HL-60 (cell line): ENCODE results near the gene ELMOD3.

Experiments
- DNase-seq, 2 experiments: peaks; one replicate each; pipeline ENCODE4 v3.0.0-alpha.2; 2010 to 2020; ENCODE audit warnings: low read depth in 1 of 2, low spot score in 1 of 2
- H3K27ac ChIP-seq: fragments of 250-450 bp; sonication (Bioruptor Pico); replicated peaks from 2 replicates; pipeline ENCODE4 v1.5.1; 2020; ENCODE audit warnings: mild to moderate bottlenecking, moderate library complexity
- H3K27me3 ChIP-seq: fragments of 250-450 bp; sonication (Bioruptor Pico); 2 replicates; pipeline ENCODE4 v1.5.1; 2021; ENCODE audit warnings: mild to moderate bottlenecking, moderate library complexity; ENCODE audit not compliant: insufficient read depth, poor library complexity, severe bottlenecking
- H3K4me3 ChIP-seq: replicated peaks from 2 replicates; pipeline ENCODE4 v1.5.1; 2011; ENCODE audit warnings: mild to moderate bottlenecking, control low read depth, low read length; ENCODE audit not compliant: insufficient read depth
- CTCF ChIP-seq: IDR thresholded peaks from one replicate; pipeline ENCODE4 v1.5.1; 2011; ENCODE audit warnings: low read length, control low read depth, inconsistent platforms; ENCODE audit not compliant: insufficient read depth
- GABPA ChIP-seq: IDR thresholded peaks from 2 replicates; pipeline ENCODE4 v1.6.1; 2012; ENCODE audit warnings: low read depth
- POLR2AphosphoS5 ChIP-seq: IDR thresholded peaks from 2 replicates; pipeline ENCODE4 v1.6.1; 2012; ENCODE audit warnings: low read depth
- REST ChIP-seq: IDR thresholded peaks from 2 replicates; pipeline ENCODE4 v1.6.1; 2012; ENCODE audit warnings: low read depth; ENCODE audit not compliant: insufficient replicate concordance
- SPI1 ChIP-seq: IDR thresholded peaks from 2 replicates; pipeline ENCODE4 v1.6.1; 2012; ENCODE audit warnings: low read depth, mild to moderate bottlenecking, borderline replicate concordance

ELMOD3 gene

GRCh38 chr2:85367180-85367579, 12.6 kb downstream of the ELMOD3 start:
- no peak overlapping the region for H3K4me3 ChIP-seq
- no peak for TF ChIP-seq POLR2AphosphoS5
- TF ChIP-seq SPI1: no peak
- no peak for TF ChIP-seq GABPA
- DNase-seq: no peak
- no peak overlapping the region for H3K27ac ChIP-seq
- H3K27me3 ChIP-seq: no peaks in the 10 kb centered on the region

- no peak for DNase-seq
- H3K27ac ChIP-seq: no peak overlapping the region
- no peak for TF ChIP-seq GABPA
- no peak for TF ChIP-seq SPI1
- no peak for TF ChIP-seq CTCF
- no peak for TF ChIP-seq POLR2AphosphoS5
- TF ChIP-seq REST: no peak
- no peak overlapping the region for H3K4me3 ChIP-seq
- no peaks in the 10 kb centered on the region for H3K27me3 ChIP-seq
These were observed 14.4 kb downstream of the ELMOD3 start for GRCh38 chr2:85368921-85369320.

GRCh38 chr2:85369500-85369899, 14.9 kb downstream of the ELMOD3 start:
- no peak for DNase-seq
- H3K4me3 ChIP-seq: no peak overlapping the region
- no peak overlapping the region for H3K27ac ChIP-seq
- no peaks in the 10 kb centered on the region for H3K27me3 ChIP-seq
- TF ChIP-seq CTCF (no peak), SPI1 (no peak), GABPA (no peak)

GRCh38 chr2:85371045-85371444, 16.5 kb downstream of the ELMOD3 start:
- H3K27ac ChIP-seq: no peak overlapping the region

More at GRCh38 chr2:85371045-85371444, 16.5 kb downstream of the ELMOD3 start:
- no peak overlapping the region for H3K4me3 ChIP-seq
- DNase-seq: no peak
- TF ChIP-seq CTCF (no peak), REST (no peak), POLR2AphosphoS5 (no peak), GABPA (no peak), SPI1 (no peak)
- no peaks in the 10 kb centered on the region for H3K27me3 ChIP-seq
